Stimulated activated CD8-positive, alpha-beta memory T cell treated with anti-CD3 and anti-CD28 coated beads, Interleukin-15, amount 100 ng/mL, for 4 hours (primary cell): ENCODE data around the gene CLIC6.
A peak's percentile ranks its signal among the peaks of the same experiment; 100 is the strongest.

Source experiments
- DNase-seq, 2 donors: peaks; one replicate each; pipeline ENCODE4 v3.0.0-alpha.2; 2020; ENCODE audit warnings: low read depth in 2 of 2

CLIC6 gene

GRCh38 chr21:34668803-34669148 is at the start of gene CLIC6:
TSS of gene CLIC6 (plus strand) at chr21:34668994. CDS start at chr21:34669389, 395 bp downstream.
- no peak for DNase-seq

- no peak for DNase-seq
These were observed 48.7 kb upstream of the CLIC6 start for GRCh38 chr21:34619841-34620665.

GRCh38 chr21:34621434-34622350 is 47.1 kb upstream of the CLIC6 start:
- no peak for DNase-seq

GRCh38 chr21:34623516-34623915 is 45.3 kb upstream of the CLIC6 start:
- no peak for DNase-seq

- DNase-seq, result no peak
These were observed 43.7 kb upstream of the CLIC6 start for GRCh38 chr21:34625030-34625593.

GRCh38 chr21:34626131-34626530 is 42.7 kb upstream of the CLIC6 start:
- no peak for DNase-seq

GRCh38 chr21:34630536-34631143 is 38.2 kb upstream of the CLIC6 start:
- no peak for DNase-seq

GRCh38 chr21:34632498-34632897 is 36.3 kb upstream of the CLIC6 start:
- DNase-seq, result no peak

GRCh38 chr21:34635307-34635706 is 33.5 kb upstream of the CLIC6 start:
- no peak for DNase-seq

GRCh38 chr21:34636961-34637360 is 31.8 kb upstream of the CLIC6 start:
- DNase-seq, result no peak

GRCh38 chr21:34639250-34639649 is 29.5 kb upstream of the CLIC6 start:
- DNase-seq, result no peak

GRCh38 chr21:34639882-34640788 is 28.7 kb upstream of the CLIC6 start:
- DNase-seq, result peak in 1 of 2 donors; percentile 11

- no peak for DNase-seq
These were observed 27.9 kb upstream of the CLIC6 start for GRCh38 chr21:34640858-34641257.

- DNase-seq, result no peak
These were observed 26.4 kb upstream of the CLIC6 start for GRCh38 chr21:34642211-34643075.

- DNase-seq, result no peak
These were observed 24.0 kb upstream of the CLIC6 start for GRCh38 chr21:34644825-34645224.

GRCh38 chr21:34647555-34647954 is 21.2 kb upstream of the CLIC6 start:
- DNase-seq, result no peak

- no peak for DNase-seq
These were observed 20.0 kb upstream of the CLIC6 start for GRCh38 chr21:34648739-34649297.

- DNase-seq, result no peak
These were observed 19.4 kb upstream of the CLIC6 start for GRCh38 chr21:34649400-34649799.

GRCh38 chr21:34650861-34651431 is 17.8 kb upstream of the CLIC6 start:
- DNase-seq, result no peak
